SK-N-MC (cell line): ENCODE results near the gene CDC123.

Experiments used
- EZH2 ChIP-seq: fragments of 200-600 bp; sonication (generic); IDR thresholded peaks from one replicate; pipeline ENCODE4 v1.6.1; 2017; ENCODE audit warnings: antibody characterized with exemption
- POLR2AphosphoS5 ChIP-seq: IDR thresholded peaks from 2 replicates; pipeline ENCODE4 v1.6.1; 2012; ENCODE audit warnings: mild to moderate bottlenecking, low read depth, low read length, borderline replicate concordance

GRCh38 chr10:12218991-12219390 is 23.0 kb downstream of the CDC123 start:
- TF ChIP-seq POLR2AphosphoS5 (no peak), EZH2 (no peak)
